K562 (cell line): Measurements from ENCODE around the gene ARHGAP15. TPM values are rescaled to one million over a fixed set of nuclear protein-coding genes. Genes with fewer than 3 reads are reported as not detected.

ENCODE experiments used
- ATAC-seq: fragments of 200-7000 bp; cut with Tn5 transposase; 3 replicates; pipeline ENCODE4 v1.9.1; 2020; ENCODE audit warnings: moderate library complexity
- BruUV-seq: library from RNA; stranded (reverse); fragments of 400-500 nt; replicated peaks from 2 replicates; lab custom pipeline; 2021; lab: Mats Ljungman, UMichigan
- CTCF ChIA-PET: fragments of 300-600 bp; formaldehyde crosslinking; extraction: SDS; loops from one replicate; lab custom pipeline; 2021; ENCODE audit warnings: low intra/inter-chr PET ratio; lab: Yijun Ruan, JAX
- POLR2A ChIA-PET: fragments of 300-600, 350-650 bp; sonication (Branson Sonifier 250); formaldehyde crosslinking; extraction: SDS; loops from one replicate; lab custom pipeline; 2021; ENCODE audit warnings: antibody characterized with exemption, inconsistent platforms; lab: Yijun Ruan, JAX
- DNase-seq, 4 experiments: peaks; one replicate each; pipeline versions ENCODE4 v3.0.0 to v3.0.0-alpha.2; 2011 to 2018; ENCODE audit warnings: low spot score in 3 of 4, mixed read lengths in 3 of 4; ENCODE audit errors: extremely low read depth in 1 of 4
- FAIRE-seq: peaks from 2 replicates; lab custom pipeline; 2011; peaks lifted over from hg19 to GRCh38; lab: Jason Lieb, UNC
- H2AFZ ChIP-seq: 2 replicates; pipeline ENCODE4 v1.6.0; 2011; ENCODE audit warnings: low read depth, low read length, control low read depth, inconsistent platforms
- H3K27ac ChIP-seq: fragments of 200-600 bp; 3 replicates; pipeline ENCODE4 v1.8.0; 2011; ENCODE audit warnings: low read depth, mild to moderate bottlenecking, control low read depth, inconsistent platforms, low read length, moderate library complexity, mixed read lengths; ENCODE audit errors: extremely low read depth
- H3K27me3 ChIP-seq, 2 experiments: fragments of 300-600 bp in 1 of 2; 2 replicates in 1 of 2; 3 replicates in 1 of 2; pipeline versions ENCODE4 v1.6.0 to v1.8.0; 2011; ENCODE audit warnings: inconsistent platforms in 2 of 2, low read length in 2 of 2, mild to moderate bottlenecking in 1 of 2, mixed read lengths in 1 of 2, moderate library complexity in 1 of 2; ENCODE audit not compliant: control insufficient read depth in 2 of 2, insufficient read depth in 2 of 2
- H3K36me3 ChIP-seq: fragments of 300-600 bp; 3 replicates; pipeline ENCODE4 v1.8.0; 2011; ENCODE audit warnings: mild to moderate bottlenecking, low read length, inconsistent platforms; ENCODE audit not compliant: control insufficient read depth, insufficient read depth
- H3K4me1 ChIP-seq, 2 experiments: fragments of 200-600 bp in 1 of 2; replicated peaks in 1 of 2; 2 replicates in 1 of 2; 3 replicates in 1 of 2; pipeline versions ENCODE4 v1.5.1 to v1.8.0; 2011; ENCODE audit warnings: inconsistent platforms in 2 of 2, low read length in 2 of 2, mild to moderate bottlenecking in 1 of 2, mixed read lengths in 1 of 2, moderate library complexity in 1 of 2; ENCODE audit not compliant: control insufficient read depth in 2 of 2, insufficient read depth in 2 of 2
- H3K4me2 ChIP-seq: 2 replicates; pipeline ENCODE4 v1.6.1; 2011; ENCODE audit warnings: low read length, control low read depth, inconsistent platforms, mixed read lengths; ENCODE audit not compliant: insufficient read depth
- H3K4me3 ChIP-seq: fragments of 200-600 bp; sonication (generic), shearing (Covaris generic); 2 replicates; pipeline ENCODE4 v1.5.1; 2016; ENCODE audit warnings: control low read depth, inconsistent platforms
- H3K79me2 ChIP-seq: fragments of 200-600 bp; 3 replicates; pipeline ENCODE4 v1.8.0; 2011; ENCODE audit warnings: low read length, inconsistent platforms; ENCODE audit not compliant: control insufficient read depth, insufficient read depth
- H3K9ac ChIP-seq, 2 experiments: 2 replicates each; pipeline versions ENCODE4 v1.6.0 to v1.6.1; 2011; ENCODE audit warnings: low read depth in 2 of 2, low read length in 2 of 2, control low read depth in 1 of 2, inconsistent platforms in 1 of 2, mild to moderate bottlenecking in 1 of 2, mixed read lengths in 1 of 2; ENCODE audit not compliant: insufficient read depth in 1 of 2
- H3K9me1 ChIP-seq: one replicate; pipeline ENCODE4 v1.6.0; 2011; ENCODE audit warnings: inconsistent platforms, mild to moderate bottlenecking, low read length, moderate library complexity; ENCODE audit not compliant: control insufficient read depth, insufficient read depth
- H3K9me3 ChIP-seq: replicated peaks from 2 replicates; pipeline ENCODE4 v1.5.1; 2011; ENCODE audit warnings: low read depth, low read length, inconsistent platforms; ENCODE audit not compliant: control insufficient read depth, insufficient read depth
- H4K20me1 ChIP-seq: replicated peaks from 2 replicates; pipeline ENCODE4 v1.6.1; 2011; ENCODE audit warnings: low read length, inconsistent platforms, mixed read lengths; ENCODE audit not compliant: control insufficient read depth, insufficient read depth
- ARID1B ChIP-seq: fragments of 450-650 bp; IDR thresholded peaks from 2 replicates; pipeline ENCODE4 v1.6.1; 2016; ENCODE audit warnings: antibody characterized with exemption, mild to moderate bottlenecking, inconsistent platforms
- BMI1 ChIP-seq: fragments of 150-350 bp; IDR thresholded peaks from 2 replicates; pipeline ENCODE4 v1.6.1; 2014; ENCODE audit warnings: low read length
- CCNT2 ChIP-seq: IDR thresholded peaks from 2 replicates; pipeline ENCODE4 v1.6.1; 2011; ENCODE audit warnings: borderline replicate concordance, low read depth, mild to moderate bottlenecking, moderate library complexity, mixed read lengths, low read length; ENCODE audit not compliant: insufficient read length; ENCODE audit errors: extremely low read depth
- CREB1 ChIP-seq, 2 experiments: sonication (generic) in 1 of 2; formaldehyde crosslinking in 1 of 2; IDR thresholded peaks; 2 replicates each; pipeline versions ENCODE4 v1.6.1 to v1.8.0; 2012 to 2022; ENCODE audit warnings: inconsistent platforms in 1 of 2, mild to moderate bottlenecking in 1 of 2, missing genetic modification reagents in 1 of 2, moderate library complexity in 1 of 2
- FOXJ3 ChIP-seq: sonication (generic); formaldehyde crosslinking; IDR thresholded peaks from 2 replicates; pipeline ENCODE4 v1.4.0; 2020; ENCODE audit warnings: mild to moderate bottlenecking, missing genetic modification reagents
- HEY1 ChIP-seq: fragments of 250-450 bp; sonication (Bioruptor Pico); IDR thresholded peaks from 2 replicates; pipeline ENCODE4 v1.5.0; 2020; ENCODE audit warnings: mild to moderate bottlenecking, moderate library complexity, borderline replicate concordance
- KDM1A ChIP-seq, 2 experiments: fragments of 450-650 bp; IDR thresholded peaks; 2 replicates each; pipeline ENCODE4 v1.6.1; 2016; ENCODE audit warnings: mild to moderate bottlenecking in 2 of 2
- KLF6 ChIP-seq: fragments of 250-450 bp; sonication (Bioruptor Pico); IDR thresholded peaks from 2 replicates; pipeline ENCODE4 v1.4.0; 2020; ENCODE audit warnings: mild to moderate bottlenecking, moderate library complexity, borderline replicate concordance
- POLR3A ChIP-seq: IDR thresholded peaks from 2 replicates; pipeline ENCODE4 v1.6.1; 2011; ENCODE audit warnings: borderline replicate concordance, mild to moderate bottlenecking, moderate library complexity; ENCODE audit not compliant: insufficient read length, insufficient read depth; ENCODE audit errors: extremely low read depth
- RAD51 ChIP-seq: fragments of 450-650 bp; IDR thresholded peaks from 2 replicates; pipeline ENCODE4 v1.7.1; 2016; ENCODE audit warnings: low read depth, mild to moderate bottlenecking, borderline replicate concordance
- RBM34 ChIP-seq: fragments of 200-400 bp; formaldehyde crosslinking; IDR thresholded peaks from 2 replicates; pipeline ENCODE4 v1.6.1; 2018; ENCODE audit warnings: low read length, borderline replicate concordance; ENCODE audit not compliant: insufficient read depth
- TCF3 ChIP-seq: sonication (generic); formaldehyde crosslinking; IDR thresholded peaks from 2 replicates; pipeline ENCODE4 v1.4.0; 2020; ENCODE audit warnings: mild to moderate bottlenecking, missing genetic modification reagents
- TFAM ChIP-seq: fragments of 250-450 bp; sonication (Bioruptor Pico); conservative IDR thresholded peaks from 2 replicates; pipeline ENCODE4 v1.5.0; 2021; ENCODE audit warnings: mild to moderate bottlenecking, moderate library complexity
- TGIF2 ChIP-seq: sonication (generic); formaldehyde crosslinking; IDR thresholded peaks from 2 replicates; pipeline ENCODE4 v1.8.1; 2022; ENCODE audit warnings: mild to moderate bottlenecking, missing genetic modification reagents, moderate library complexity
- ZBTB8A ChIP-seq: fragments of 450-650 bp; IDR thresholded peaks from 2 replicates; pipeline ENCODE4 v1.6.1; 2018; ENCODE audit warnings: mild to moderate bottlenecking, moderate library complexity; ENCODE audit not compliant: partially characterized antibody
- ZNF134 ChIP-seq: fragments of 250-450 bp; sonication (Bioruptor Pico); conservative IDR thresholded peaks from 2 replicates; pipeline ENCODE4 v1.4.0; 2020
- ZNF224 ChIP-seq: sonication (generic); formaldehyde crosslinking; IDR thresholded peaks from 2 replicates; pipeline ENCODE4 v1.8.0; 2022; ENCODE audit warnings: mild to moderate bottlenecking, missing genetic modification reagents
- ZNF79 ChIP-seq: fragments of 250-450 bp; sonication (Bioruptor Pico); IDR thresholded peaks from 2 replicates; pipeline ENCODE4 v1.4.0; 2020; ENCODE audit warnings: low read depth, mild to moderate bottlenecking, moderate library complexity
- WGBS: fragments of 100-300 bp; shearing (Covaris generic); methylation state at CpG from one replicate; pipeline ENCODE4 v1.1.6; 2016; ENCODE audit warnings: low coverage, mixed read lengths; ENCODE audit not compliant: insufficient coverage; ENCODE audit errors: missing lambda C conversion rate; 5-methylcytosine and 5-hydroxymethylcytosine counted together
- in situ Hi-C: fragments of 300-500 bp; cut with MboI; formaldehyde crosslinking; loops from 4 replicates; pipeline ENCODE4 v1.15.0; 2018; ENCODE audit warnings: inconsistent platforms, mixed read lengths
- intact Hi-C: fragments of 100-400 bp; cut with micrococcal nuclease; formaldehyde crosslinking; loops from 2 replicates; pipeline ENCODE4 v1.14.2; 2022
- polyA plus RNA-seq, 8 experiments: library from polyadenylated mRNA; depleted of rRNA in 4 of 8; stranded (reverse) in 5 of 8; unstranded in 3 of 8; fragments of >200 nt; fragmentation: Nextera tagmentation in 2 of 8; fragmentation: Illumina TruSeq in 1 of 8; extraction: Ambion mirVana in 2 of 8; extraction: Trizol in 1 of 8; gene quantifications; 2 replicates each; pipeline versions ENCODE4 v1.2.1 to v1.2.3, GENCODE V29; 2011 to 2014; ENCODE audit warnings: inconsistent platforms in 1 of 8, missing spikeins in 1 of 8
- total RNA-seq, 7 experiments: library from RNA; depleted of rRNA in 6 of 7; stranded (reverse); fragments of >200 nt in 6 of 7; fragmentation: Illumina TruSeq in 2 of 7; extraction: Trizol in 2 of 7; gene quantifications; 2 replicates each; pipeline versions ENCODE4 v1.2.1 to v1.2.3, GENCODE V29; 2011 to 2021; ENCODE audit warnings: low replicate concordance in 1 of 7
- TF ChIP-seq, protein P1 (sequence below): sonication (generic); formaldehyde crosslinking; IDR thresholded peaks from 2 replicates; pipeline ENCODE4 v1.8.1; 2023; ENCODE audit warnings: mild to moderate bottlenecking, missing genetic modification reagents
- TF ChIP-seq, protein P2 (sequence below): fragments of 250-450 bp; sonication (Bioruptor Pico); IDR thresholded peaks from 2 replicates; pipeline ENCODE4 v1.5.1; 2021; ENCODE audit warnings: mild to moderate bottlenecking

The ARHGAP15 gene
- total and polyA plus RNA-seq, 9 of the 15 experiments (the other 6 are each of a cell fraction or from before 2014, with no cell fraction given) = 1.5 to 17.9 (median 7.9) TPM

DNA sequence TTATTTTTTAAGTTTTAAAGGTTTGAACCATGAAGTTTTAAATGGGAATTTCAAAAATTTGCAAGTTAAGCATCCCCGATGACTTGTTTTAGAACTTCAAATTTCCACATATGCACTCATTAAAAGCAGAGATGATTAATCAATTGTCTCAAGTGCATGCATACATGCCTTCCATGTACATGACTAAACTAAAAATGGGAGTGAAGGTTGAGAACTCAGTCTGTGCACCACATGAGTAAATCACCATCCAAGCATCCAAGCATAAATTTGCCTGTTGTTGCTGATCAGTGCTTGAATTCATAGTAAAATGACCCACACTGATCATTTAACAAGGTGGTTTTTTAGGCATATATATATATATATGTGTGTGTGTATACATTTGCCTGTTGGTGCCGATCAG is 249.8 kb downstream of the ARHGAP15 start (continued):
- TF ChIP-seq ZNF79 (CRISPR knock-in tag) (no peak), TCF3 (no peak), KDM1A (IDR thresholded peaks at IDR 0.05) (no peak), RBM34 (no peak), TGIF2 (CRISPR knock-in tag) (no peak), ZNF134 (CRISPR knock-in tag) (no peak), CREB1 (IDR thresholded peaks at IDR 0.05) (no peak), CREB1 (CRISPR knock-in tag; IDR thresholded peaks at IDR 0.05) (no peak), BMI1 (no peak)

DNA sequence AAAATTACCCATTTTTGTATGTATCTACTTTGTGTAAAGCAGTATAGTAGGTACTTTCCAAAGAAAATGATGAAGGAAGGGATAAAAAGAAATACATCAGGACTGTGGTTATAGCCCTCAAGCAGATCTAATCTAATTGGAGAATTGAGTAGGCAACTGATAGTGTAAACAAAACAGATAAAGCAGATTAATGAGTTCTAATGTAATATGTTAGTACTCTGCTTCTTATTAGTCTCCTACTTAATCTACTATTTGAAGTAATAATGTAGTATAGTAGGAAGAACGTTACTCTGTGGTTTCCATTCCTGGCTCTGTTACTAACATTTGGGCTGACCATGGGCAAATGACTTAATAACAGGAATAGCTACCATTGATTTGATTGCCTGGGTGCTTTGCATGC is 250.7 kb downstream of the ARHGAP15 start:
- 0% methylated on average over 1 of the region's 1 CpG for WGBS
- Histone ChIP-seq H4K20me1 (no peaks in the 10 kb centered on the region), H3K9me3 (no peaks in the 10 kb centered on the region), H3K9ac (no peak overlapping the region), H2AFZ (no peak overlapping the region), H3K27me3 (no peaks in the 10 kb centered on the region), H3K4me2 (no peak overlapping the region), H3K9me1 (no peaks in the 10 kb centered on the region), H3K36me3 (no peaks in the 10 kb centered on the region), H3K4me1 (no peaks in the 10 kb centered on the region), H3K4me3 (no peak overlapping the region), H3K79me2 (no peaks in the 10 kb centered on the region), H3K27ac (no peak overlapping the region)
- no TSS peak for BruUV-seq
- no peak for FAIRE-seq
- ATAC-seq = no peak
- DNase-seq = no peak
- CTCF ChIA-PET = no interaction called here
- in situ Hi-C loops = no loop called here
- intact Hi-C loops = no loop called here
- POLR2A ChIA-PET = no interaction called here
- TF ChIP-seq ZBTB8A (no peak), POLR3A (no peak), KLF6 (CRISPR knock-in tag) (no peak), CCNT2 (no peak), RAD51 (no peak), HEY1 (CRISPR knock-in tag) (no peak), FOXJ3 (CRISPR knock-in tag) (no peak), ZNF224 (CRISPR knock-in tag) (no peak), ARID1B (no peak), TFAM (CRISPR knock-in tag) (no peak)
- TF ChIP-seq, protein P1, sequence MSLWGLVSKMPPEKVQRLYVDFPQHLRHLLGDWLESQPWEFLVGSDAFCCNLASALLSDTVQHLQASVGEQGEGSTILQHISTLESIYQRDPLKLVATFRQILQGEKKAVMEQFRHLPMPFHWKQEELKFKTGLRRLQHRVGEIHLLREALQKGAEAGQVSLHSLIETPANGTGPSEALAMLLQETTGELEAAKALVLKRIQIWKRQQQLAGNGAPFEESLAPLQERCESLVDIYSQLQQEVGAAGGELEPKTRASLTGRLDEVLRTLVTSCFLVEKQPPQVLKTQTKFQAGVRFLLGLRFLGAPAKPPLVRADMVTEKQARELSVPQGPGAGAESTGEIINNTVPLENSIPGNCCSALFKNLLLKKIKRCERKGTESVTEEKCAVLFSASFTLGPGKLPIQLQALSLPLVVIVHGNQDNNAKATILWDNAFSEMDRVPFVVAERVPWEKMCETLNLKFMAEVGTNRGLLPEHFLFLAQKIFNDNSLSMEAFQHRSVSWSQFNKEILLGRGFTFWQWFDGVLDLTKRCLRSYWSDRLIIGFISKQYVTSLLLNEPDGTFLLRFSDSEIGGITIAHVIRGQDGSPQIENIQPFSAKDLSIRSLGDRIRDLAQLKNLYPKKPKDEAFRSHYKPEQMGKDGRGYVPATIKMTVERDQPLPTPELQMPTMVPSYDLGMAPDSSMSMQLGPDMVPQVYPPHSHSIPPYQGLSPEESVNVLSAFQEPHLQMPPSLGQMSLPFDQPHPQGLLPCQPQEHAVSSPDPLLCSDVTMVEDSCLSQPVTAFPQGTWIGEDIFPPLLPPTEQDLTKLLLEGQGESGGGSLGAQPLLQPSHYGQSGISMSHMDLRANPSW (CRISPR knock-in tag) = no peak
- TF ChIP-seq, protein P2, sequence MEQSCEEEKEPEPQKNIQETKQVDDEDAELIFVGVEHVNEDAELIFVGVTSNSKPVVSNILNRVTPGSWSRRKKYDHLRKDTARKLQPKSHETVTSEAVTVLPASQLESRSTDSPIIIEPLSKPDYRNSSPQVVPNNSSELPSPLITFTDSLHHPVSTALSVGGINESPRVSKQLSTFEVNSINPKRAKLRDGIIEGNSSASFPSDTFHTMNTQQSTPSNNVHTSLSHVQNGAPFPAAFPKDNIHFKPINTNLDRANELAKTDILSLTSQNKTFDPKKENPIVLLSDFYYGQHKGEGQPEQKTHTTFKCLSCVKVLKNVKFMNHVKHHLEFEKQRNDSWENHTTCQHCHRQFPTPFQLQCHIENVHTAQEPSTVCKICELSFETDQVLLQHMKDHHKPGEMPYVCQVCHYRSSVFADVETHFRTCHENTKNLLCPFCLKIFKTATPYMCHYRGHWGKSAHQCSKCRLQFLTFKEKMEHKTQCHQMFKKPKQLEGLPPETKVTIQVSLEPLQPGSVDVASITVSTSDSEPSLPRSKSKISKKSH (CRISPR knock-in tag) = no peak
